CD4-positive, alpha-beta T cell treated with Interleukin-10 for 1 hour (primary cell): ENCODE results near the gene ANKDD1A.

Experiments
- DNase-seq: peaks from one replicate; pipeline ENCODE4 v3.0.0-alpha.2; 2020

Gene ANKDD1A

DNA sequence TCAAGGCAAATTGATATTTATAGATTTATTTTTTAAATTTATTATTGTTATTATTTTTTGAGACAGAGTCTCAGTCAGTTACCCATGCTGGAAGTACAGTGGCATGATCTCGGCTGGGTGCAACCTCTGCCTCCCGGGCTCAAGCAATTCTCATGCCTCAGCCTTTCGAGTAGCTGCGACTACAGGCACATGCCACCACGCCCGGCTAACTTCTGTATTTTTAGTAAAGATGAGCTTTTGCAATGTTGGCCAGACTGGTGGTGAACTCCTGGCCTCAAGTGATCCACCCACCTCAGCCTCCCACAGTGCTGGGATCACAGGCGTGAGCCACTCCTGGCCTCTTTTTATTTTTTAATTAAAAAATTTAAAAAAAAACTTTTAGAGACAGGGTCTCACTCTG, 59.0 kb downstream of the ANKDD1A start:
- no peak for DNase-seq

DNA sequence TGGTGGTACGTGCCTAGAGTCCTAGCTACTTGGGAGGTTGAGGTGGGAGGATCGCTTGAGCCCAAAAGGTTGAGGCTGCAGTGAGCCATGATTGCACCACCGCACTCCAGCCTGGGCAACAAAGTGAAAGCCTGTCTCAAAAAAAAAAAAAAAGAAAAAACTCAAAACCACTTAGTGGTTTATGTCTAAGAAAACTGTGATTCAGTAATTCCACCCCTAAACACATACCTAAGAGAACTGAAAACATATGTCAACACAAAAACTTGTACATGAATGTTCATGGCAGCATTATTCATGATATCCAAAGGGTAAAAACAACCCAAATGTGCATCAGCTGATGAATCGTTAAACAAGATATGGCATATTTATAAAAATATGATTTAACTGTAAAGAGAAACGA, 63.7 kb downstream of the ANKDD1A start:
- no peak for DNase-seq

DNA sequence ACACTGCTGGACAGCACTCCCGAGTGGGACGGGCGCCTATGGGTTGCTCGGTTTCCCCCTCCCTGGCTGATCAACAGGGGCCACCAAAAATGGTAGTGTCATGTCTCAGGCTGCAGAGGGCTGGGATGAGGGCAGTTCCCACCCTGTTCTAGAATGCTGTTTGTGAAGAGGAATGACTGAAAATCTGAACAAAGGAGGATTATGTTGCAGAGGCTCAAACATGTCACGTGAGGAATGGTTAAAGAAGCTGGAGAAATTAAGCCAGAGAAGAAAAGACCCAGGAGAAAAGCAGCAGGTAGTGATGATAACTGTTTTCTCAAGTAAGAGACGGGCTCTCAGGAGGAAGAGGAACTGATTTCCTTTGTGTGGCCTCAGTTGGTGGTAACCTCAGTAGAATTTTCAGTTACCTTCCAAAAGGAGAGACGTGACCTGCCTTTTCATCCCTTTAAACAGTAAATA, 67.6 kb downstream of the ANKDD1A start:
- DNase-seq: no peak

DNA sequence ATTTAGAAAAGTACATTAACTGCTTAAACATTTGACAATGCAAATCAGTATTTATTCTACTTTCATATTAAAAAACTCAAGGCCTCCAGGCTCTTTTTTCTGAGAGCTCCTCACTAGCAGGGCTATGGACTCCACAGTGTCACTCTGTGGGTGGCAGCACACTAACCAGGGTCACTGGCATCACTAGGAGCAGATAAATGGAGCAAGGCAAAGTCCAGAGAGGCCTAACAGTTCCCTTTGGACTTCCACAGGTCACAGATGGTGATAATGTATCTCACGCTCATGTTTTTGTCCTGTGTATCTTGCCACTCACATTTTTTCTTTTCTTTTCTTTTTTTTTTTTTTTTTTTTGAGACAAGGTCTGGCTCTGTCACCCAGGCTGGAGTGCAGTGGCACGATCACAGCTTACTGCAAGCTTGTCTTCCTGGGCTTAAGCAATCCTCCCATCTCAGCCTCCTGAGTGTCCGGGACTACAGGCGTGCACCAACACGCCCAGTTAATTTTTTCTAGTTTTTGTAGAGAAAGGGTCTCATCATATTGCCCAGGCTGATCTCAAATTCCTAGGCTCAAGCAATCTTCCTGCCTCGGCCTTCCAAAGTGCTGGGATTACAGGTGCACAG, 70.2 kb downstream of the ANKDD1A start:
- no peak for DNase-seq

DNA sequence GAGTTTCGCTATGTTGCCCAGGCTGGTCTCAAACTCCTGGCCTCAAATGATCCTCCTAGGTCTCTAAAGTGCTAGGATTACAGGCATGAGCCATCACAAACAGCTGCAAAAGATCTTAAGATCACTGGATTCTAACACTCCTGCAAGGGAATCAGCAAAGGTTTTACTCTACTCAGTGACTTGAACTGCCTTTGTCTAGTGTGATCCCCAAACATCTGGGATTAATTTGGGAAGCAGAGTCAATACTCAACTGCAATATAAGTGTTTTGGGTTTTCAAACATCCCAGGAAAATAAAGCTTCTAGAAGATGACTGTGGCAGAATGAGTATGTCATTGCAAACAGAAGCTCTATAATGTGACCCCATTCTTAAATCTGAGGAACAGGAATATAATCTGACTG, 70.8 kb downstream of the ANKDD1A start:
- no peak for DNase-seq

DNA sequence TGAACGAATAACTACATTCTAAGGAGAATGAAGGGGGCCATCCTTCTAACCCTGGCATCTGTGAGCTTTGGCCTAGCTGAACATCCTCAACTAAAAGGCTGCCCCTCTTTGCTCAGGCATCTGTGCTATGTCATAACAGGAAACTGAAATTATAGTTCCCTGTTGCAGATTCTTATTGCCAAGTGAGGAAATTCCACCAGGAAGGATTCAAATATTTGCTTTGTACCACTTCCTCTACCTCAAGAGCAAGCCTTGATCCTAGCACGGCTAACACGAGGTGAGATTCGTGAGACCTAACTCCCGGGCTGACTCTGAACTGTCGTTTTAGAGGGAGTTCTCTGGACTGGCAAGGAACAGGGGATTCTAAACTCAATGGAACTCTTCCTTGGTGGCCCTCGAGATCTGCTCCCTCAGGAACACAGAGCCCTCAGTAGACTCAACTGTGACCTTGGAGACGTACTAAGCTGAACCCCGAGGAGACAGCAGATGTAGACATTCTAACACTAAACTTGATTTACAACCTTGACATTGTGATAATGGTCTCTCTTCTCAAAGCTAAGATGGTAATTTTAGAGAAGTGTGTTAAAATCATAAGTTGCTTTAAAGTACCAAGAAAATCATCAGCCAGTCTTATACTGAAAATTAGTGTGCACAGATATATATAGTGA, 73.8 kb downstream of the ANKDD1A start:
- no peak for DNase-seq

DNA sequence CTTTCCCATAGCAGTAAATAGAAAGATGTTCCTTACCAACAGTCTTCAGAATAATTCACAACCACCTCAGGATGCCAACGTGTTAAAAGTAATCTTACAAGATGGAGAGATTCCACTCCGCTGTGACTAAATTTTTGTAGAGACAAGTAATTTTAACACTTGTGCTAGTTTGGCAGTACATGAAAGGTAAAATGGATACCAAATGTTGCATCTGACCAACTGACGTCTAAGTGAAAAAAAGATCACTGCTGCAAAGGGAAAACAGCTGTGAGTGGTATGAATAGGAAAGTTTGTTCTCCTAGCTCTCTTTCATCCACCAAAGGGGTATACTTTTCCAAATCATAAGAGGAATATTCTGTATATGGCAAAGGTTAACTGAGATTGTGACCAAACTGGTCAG, 75.4 kb downstream of the ANKDD1A start:
- DNase-seq: no peak

DNA sequence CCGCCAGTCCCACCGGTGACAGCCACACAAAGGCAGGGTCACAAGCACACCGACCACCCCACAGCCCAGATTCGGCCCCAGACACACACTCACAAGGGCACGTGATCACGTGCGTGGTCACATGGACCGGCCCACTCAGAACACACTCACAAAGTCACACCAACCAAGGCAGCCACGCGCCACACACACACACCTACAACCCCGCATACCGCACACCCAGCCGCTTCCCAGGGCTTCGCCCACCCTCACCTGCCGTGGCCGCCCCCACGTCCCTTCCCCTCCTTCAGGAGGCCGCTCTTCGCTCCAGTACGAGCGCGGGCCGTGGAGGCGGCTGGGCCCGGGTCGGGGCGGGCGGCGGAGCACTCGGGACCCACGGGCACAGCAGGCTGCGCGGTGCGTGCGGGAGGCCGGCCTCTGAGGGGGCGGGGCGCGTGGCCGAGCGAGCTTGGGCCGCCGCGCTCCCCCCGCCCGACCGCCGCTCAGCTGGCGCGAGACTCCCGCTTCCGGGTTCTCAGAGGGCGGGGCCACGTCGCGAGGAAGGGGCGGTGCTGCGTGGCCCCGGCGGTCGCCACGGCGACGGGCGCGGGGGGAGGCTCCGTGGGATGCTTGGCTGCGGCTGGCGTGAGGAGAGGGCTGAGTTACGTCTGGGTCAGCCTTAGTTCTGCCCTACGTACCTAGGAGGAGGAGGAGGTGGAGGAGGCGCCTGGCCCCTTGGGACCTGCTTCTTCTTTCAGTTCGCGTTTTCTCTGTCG, 77.9 kb downstream of the ANKDD1A start, which contains the start of gene SPG21:
Gene SPG21, minus strand, starts transcription at position 499 of the 752 bp plus-strand sequence. CDS start 6,345 bp downstream, outside the sequence.
- DNase-seq: peak; percentile 93

DNA sequence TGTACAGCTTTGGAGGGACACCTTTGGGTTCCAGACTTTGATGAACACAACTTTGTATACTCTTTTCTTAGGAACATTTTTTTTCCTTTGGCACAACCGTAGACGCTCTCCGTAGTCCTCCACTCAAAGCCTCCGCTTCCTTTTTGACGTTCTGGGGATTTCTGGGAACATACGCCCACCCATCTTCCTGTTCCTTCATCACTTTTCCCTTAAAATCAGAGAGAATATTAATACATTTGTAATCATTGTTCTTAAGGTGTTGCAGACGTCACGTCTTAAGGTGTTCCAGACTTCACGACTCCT, 78.4 kb downstream of the ANKDD1A start:
- no peak for DNase-seq

DNA sequence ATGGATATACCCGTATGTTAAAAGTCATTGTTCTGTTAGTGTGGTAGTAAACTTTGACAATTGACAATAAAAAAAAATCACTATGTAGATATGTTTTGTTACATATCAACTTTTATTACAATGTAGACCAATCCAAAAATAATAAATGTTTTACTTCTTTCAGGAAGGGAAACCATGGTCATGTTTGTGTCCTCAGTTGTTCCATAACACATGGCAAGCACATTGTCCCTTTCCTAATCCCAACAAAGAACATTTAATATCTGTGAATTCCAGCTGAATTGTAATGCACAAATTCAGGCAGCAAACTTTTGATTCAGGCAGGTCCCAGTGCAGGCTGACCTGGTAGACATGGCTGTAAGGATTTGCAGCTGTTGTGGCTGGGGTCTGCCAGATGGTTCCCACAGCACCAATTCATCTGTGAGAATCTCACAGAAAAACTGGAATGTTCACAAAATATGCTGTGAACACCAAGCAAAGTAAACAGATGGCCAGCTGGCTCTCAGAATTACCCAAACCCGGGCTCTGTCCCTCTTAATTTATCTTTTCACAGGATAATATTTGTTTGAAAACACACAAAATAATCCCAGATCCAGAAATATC, 79.9 kb downstream of the ANKDD1A start:
- no peak for DNase-seq

DNA sequence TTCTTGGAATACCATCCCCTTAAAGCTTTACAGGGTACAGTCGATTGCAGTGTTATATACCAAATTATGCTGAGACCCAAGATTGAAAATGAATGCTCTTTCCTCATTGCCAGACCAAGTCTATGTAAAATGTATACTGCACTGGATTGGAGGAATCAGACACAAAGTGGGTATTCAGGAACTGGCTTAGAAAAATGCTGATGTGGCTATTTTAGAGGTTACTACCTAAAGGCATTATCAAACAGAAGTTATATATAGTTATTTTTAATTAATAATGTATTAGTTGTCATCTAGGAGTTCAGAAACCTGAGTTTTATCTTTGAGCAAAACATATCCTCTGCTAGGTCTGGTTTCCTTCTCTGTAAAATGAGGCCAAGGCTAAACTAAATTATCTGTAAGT, 81.6 kb downstream of the ANKDD1A start:
- DNase-seq: no peak

DNA sequence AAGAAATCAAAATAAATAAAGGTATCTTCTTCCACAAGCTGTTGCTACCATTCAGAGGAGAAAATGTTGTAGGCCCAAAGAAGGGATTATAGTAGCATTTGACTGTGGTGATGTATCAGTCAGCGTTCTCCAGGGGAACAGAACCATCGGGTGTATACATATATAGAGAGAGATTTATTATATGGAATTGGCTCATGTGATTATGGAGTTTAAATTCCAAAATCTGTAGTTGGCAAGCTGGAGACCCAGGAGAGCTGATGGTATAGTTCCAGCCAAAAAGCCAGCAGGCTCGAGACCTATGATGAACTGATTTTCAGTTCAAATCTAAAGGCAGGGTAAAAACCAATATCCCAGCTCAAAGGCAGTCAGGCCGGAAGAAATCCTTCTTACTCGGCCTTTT, 85.4 kb downstream of the ANKDD1A start:
- no peak for DNase-seq

DNA sequence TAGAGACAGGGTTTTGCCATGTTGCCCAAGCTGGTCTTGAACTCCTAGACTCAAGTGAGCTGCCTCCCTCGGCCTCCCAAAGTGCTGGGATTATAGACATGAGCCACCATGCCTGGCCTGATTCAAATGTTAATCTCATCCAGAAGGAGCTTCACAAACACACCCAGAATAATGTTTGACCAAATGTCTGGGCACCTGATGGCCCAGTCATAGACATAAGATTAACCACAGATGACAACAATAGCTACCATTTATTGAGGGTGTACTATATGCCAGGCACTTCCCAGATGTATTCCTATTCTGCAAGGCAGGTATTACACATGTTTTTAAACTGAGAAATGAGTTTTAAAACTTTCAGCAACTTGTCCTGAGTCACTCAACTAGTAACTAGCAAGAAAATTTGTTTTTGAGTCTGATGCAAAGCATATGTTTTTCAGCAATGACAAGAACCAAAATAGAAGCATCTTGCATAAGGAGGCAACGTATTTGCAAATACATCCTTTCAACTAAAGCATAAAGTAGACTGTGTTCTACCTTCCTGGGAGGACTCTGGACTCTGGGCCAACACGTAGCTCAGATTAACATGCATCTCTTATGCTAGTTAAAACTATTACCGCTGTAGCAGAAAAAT, 86.2 kb downstream of the ANKDD1A start:
- DNase-seq: no peak

DNA sequence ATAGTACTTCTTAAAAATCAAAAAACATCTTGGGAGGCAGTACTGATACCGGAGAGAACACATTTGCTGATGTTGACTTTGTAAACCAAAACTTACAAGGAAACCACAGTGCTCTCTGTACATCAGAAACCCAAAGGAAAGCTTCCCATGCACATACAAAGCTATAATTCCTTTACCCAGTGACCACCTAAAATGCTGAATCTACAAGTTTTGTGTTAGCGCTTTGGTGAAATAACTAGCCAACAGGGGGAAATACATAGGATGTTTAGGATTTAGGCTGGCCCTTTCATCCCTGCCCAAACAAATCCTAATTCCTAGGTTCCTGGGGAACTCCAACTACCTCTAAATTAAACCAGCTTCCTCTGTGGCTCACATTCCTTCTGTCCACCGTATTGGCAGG, 93.3 kb downstream of the ANKDD1A start:
- DNase-seq: no peak

DNA sequence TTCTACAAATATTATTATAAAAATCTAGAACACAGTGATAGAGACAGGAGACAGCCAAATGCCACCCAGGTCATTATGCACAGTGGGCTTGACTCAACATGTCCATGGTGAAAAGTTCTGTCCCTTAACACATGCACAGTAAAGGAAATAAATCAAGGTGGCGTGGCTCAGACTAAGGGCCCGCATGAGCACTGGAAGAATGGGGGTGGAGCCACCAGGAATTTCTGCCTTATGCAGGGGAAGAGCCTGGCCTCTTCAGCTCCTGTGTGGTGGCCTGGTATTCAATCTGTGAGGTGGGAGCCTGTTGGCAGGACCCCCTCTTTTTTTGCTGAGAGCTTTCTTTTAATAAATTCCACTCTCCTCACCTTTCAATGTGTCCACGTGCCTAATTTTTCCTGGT, 95.2 kb downstream of the ANKDD1A start:
- no peak for DNase-seq
